ENCODE measurements around the gene ASIC4. TPM values are rescaled to one million over a fixed set of nuclear protein-coding genes. Genes with fewer than 3 reads are reported as not detected.

ASIC4 gene
- total and polyA plus RNA-seq, 9 of the 15 experiments (the other 6 are each of a cell fraction or from before 2014, with no cell fraction given), result 0.07 to 19.2 (median 4.8) TPM

DNA sequence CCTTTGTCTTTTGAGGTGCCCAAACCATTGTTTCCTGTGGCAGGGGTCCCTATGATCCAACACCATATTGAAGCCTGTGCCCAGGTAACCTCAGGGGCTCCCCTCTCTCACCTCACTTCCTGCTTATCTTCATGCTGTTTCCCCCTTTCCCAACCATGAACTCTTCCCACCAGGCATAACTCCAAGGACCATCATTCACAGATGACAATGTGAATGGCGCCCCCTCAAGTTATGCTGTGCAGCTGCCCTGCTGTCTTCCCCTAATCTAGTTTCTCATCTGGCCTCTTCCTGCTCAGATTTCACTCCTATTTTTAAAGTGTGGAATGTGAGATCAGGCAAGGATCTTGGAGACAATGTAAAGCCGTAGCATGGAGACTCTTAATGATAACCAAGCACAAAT lies 14.1 kb upstream of the ASIC4 start (continued):
- TF ChIP-seq, protein P1, sequence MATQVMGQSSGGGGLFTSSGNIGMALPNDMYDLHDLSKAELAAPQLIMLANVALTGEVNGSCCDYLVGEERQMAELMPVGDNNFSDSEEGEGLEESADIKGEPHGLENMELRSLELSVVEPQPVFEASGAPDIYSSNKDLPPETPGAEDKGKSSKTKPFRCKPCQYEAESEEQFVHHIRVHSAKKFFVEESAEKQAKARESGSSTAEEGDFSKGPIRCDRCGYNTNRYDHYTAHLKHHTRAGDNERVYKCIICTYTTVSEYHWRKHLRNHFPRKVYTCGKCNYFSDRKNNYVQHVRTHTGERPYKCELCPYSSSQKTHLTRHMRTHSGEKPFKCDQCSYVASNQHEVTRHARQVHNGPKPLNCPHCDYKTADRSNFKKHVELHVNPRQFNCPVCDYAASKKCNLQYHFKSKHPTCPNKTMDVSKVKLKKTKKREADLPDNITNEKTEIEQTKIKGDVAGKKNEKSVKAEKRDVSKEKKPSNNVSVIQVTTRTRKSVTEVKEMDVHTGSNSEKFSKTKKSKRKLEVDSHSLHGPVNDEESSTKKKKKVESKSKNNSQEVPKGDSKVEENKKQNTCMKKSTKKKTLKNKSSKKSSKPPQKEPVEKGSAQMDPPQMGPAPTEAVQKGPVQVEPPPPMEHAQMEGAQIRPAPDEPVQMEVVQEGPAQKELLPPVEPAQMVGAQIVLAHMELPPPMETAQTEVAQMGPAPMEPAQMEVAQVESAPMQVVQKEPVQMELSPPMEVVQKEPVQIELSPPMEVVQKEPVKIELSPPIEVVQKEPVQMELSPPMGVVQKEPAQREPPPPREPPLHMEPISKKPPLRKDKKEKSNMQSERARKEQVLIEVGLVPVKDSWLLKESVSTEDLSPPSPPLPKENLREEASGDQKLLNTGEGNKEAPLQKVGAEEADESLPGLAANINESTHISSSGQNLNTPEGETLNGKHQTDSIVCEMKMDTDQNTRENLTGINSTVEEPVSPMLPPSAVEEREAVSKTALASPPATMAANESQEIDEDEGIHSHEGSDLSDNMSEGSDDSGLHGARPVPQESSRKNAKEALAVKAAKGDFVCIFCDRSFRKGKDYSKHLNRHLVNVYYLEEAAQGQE (IDR thresholded peaks at IDR 0.05; ENCODE audit: borderline replicate concordance), result no peak
- TF ChIP-seq, protein P1 (CRISPR knock-in tag; IDR thresholded peaks at IDR 0.05; ENCODE audit: low read depth), result no peak
- peak; percentile 26 to 86; a peak in 2 of 4 replicates for TF ChIP-seq RCOR1 (IDR thresholded peaks at IDR 0.05; ENCODE audit: borderline replicate concordance in 1 of 2, low read depth in 2 of 2, low read length in 2 of 2)
- TF ChIP-seq CBFB (CRISPR knock-in tag; IDR thresholded peaks at IDR 0.05), result no peak
- TF ChIP-seq DDX20 (tag; IDR thresholded peaks at IDR 0.05; ENCODE audit: low read depth), result no peak
- no peak for TF ChIP-seq NCOA2 (IDR thresholded peaks at IDR 0.05; ENCODE audit: partially characterized antibody in 2 of 2)
- no peak for TF ChIP-seq SIRT6 (IDR thresholded peaks at IDR 0.05; ENCODE audit: low read depth, low read length)
- 0 out of 4 replicates have a peak, but pooled peaks of 1 of the 2 experiments have one; percentile 35 for TF ChIP-seq NONO (IDR thresholded peaks at IDR 0.05; ENCODE audit: low read depth in 2 of 2, low read length in 1 of 2)
- TF ChIP-seq, protein P2, sequence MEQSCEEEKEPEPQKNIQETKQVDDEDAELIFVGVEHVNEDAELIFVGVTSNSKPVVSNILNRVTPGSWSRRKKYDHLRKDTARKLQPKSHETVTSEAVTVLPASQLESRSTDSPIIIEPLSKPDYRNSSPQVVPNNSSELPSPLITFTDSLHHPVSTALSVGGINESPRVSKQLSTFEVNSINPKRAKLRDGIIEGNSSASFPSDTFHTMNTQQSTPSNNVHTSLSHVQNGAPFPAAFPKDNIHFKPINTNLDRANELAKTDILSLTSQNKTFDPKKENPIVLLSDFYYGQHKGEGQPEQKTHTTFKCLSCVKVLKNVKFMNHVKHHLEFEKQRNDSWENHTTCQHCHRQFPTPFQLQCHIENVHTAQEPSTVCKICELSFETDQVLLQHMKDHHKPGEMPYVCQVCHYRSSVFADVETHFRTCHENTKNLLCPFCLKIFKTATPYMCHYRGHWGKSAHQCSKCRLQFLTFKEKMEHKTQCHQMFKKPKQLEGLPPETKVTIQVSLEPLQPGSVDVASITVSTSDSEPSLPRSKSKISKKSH (CRISPR knock-in tag; IDR thresholded peaks at IDR 0.05), result no peak
- TF ChIP-seq XRCC4 (IDR thresholded peaks at IDR 0.05; ENCODE audit: extremely low read depth, insufficient read depth, insufficient read length), result no peak
- TF ChIP-seq ZNF143 (CRISPR knock-in tag; IDR thresholded peaks at IDR 0.05), result no peak
- no peak for TF ChIP-seq WHSC1 (IDR thresholded peaks at IDR 0.05; ENCODE audit: low read length)
- TF ChIP-seq POLR2G (IDR thresholded peaks at IDR 0.05; ENCODE audit: low read depth, low read length), result no peak
- TF ChIP-seq EGR1 (conservative IDR thresholded peaks at IDR 0.05), result no peak; the same call in 1 of the 2 replicates
- TF ChIP-seq HDAC1 (IDR thresholded peaks at IDR 0.05), result peak in 1 of 2 experiments; percentile 68; a peak in 1 of 4 replicates
- TF ChIP-seq SAP30 (IDR thresholded peaks at IDR 0.05; ENCODE audit: borderline replicate concordance, insufficient read depth, low read depth, low read length, poor library complexity, severe bottlenecking), result no peak
- TF ChIP-seq, protein P3, sequence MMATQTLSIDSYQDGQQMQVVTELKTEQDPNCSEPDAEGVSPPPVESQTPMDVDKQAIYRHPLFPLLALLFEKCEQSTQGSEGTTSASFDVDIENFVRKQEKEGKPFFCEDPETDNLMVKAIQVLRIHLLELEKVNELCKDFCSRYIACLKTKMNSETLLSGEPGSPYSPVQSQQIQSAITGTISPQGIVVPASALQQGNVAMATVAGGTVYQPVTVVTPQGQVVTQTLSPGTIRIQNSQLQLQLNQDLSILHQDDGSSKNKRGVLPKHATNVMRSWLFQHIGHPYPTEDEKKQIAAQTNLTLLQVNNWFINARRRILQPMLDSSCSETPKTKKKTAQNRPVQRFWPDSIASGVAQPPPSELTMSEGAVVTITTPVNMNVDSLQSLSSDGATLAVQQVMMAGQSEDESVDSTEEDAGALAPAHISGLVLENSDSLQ (IDR thresholded peaks at IDR 0.05), result peak; percentile 44
- no peak for TF ChIP-seq NFIX (CRISPR knock-in tag; IDR thresholded peaks at IDR 0.05; ENCODE audit: low read depth)
- TF ChIP-seq TCFL5 (CRISPR knock-in tag; conservative IDR thresholded peaks at IDR 0.05), result no peak

All from K562 (cell line).